A549 treated with AZD9567 at 1 μM for 4 hours (cell line): ENCODE data around the gene CRYBB3. TPM values are rescaled to one million over a fixed set of nuclear protein-coding genes. Genes with fewer than 3 reads are reported as not detected.

Source experiments
- total RNA-seq: library from RNA; stranded (reverse); fragments of 200-300 nt; extraction: Qiagen RNA extraction; gene quantifications from 5 replicates; pipeline ENCODE4 v1.2.3, GENCODE V29; 2022; ENCODE audit not compliant: insufficient read depth

The CRYBB3 gene
- not detected in 5 replicates for total RNA-seq

GRCh38 chr22:25199731-25200520 lies at the start of gene CRYBB3:
TSS of gene CRYBB3 (plus strand) at chr22:25199858. CDS start at chr22:25201397, 1,539 bp downstream.

GRCh38 chr22:25219211-25219689 lies 19.6 kb downstream of the CRYBB3 start, which contains the start of gene CRYBB2:
TSS of gene CRYBB2 (plus strand) at chr22:25219639. CDS start at chr22:25221430, 1,791 bp downstream.

Other genes with a start within 250 kb of the CRYBB3 start
- 8.3 to 11.3 TPM (median 10.0 TPM) in 5 replicates for gene KIAA1671, start 247.1 kb upstream of the CRYBB3 start, total RNA-seq
- gene CRYBB2, start 19.8 kb downstream of the CRYBB3 start, total RNA-seq: 0.13 TPM in 1 of 5 replicates, not detected in the others